ENCODE data around the gene BCAS1.

Gene BCAS1

GRCh38 chr20:53947501-53948195, 122.7 kb downstream of the BCAS1 start:
- H3K9ac ChIP-seq (ENCODE audit: low read length) = no peak overlapping the region
- no peak overlapping the region for H2AFZ ChIP-seq (ENCODE audit: low read length)
- TF ChIP-seq CTCF (IDR thresholded peaks at IDR 0.05; ENCODE audit: low read length) = no peak
- no peak for TF ChIP-seq EZH2phosphoT487 (IDR thresholded peaks at IDR 0.05; ENCODE audit: low read length)
- no peak for TF ChIP-seq EZH2 (optimal IDR thresholded peaks at IDR 0.05; ENCODE audit: low read depth, low read length)
- no peak for DNase-seq
- H3K4me3 ChIP-seq (ENCODE audit: low read length) = no peak overlapping the region
- peaks cover 33% of the 10 kb centered on the region for H3K4me1 ChIP-seq (ENCODE audit: low read length)
- H3K9me3 ChIP-seq (replicated peaks; ENCODE audit: insufficient read depth, low read length) = no peaks in the 10 kb centered on the region
- H3K9me2 ChIP-seq (replicated peaks; ENCODE audit: insufficient read depth, low read length) = no peaks in the 10 kb centered on the region
- H3K27ac ChIP-seq (ENCODE audit: low read length) = no peak overlapping the region
- H3K79me2 ChIP-seq (ENCODE audit: low read length) = no peaks in the 10 kb centered on the region
- no peaks in the 10 kb centered on the region for H3K36me3 ChIP-seq (replicated peaks; ENCODE audit: insufficient read depth, low read length)
- no peaks in the 10 kb centered on the region for H4K20me1 ChIP-seq (ENCODE audit: insufficient read depth, low read length)
- no peaks in the 10 kb centered on the region for H3K27me3 ChIP-seq (replicated peaks; ENCODE audit: insufficient read depth, low read length)
- H3F3A ChIP-seq (ENCODE audit: insufficient read depth, low read length) = peaks cover under 1% of the 10 kb centered on the region; the same call in 1 of the 2 replicates
- H3K4me2 ChIP-seq (ENCODE audit: low read depth, low read length) = no peak overlapping the region

DNA sequence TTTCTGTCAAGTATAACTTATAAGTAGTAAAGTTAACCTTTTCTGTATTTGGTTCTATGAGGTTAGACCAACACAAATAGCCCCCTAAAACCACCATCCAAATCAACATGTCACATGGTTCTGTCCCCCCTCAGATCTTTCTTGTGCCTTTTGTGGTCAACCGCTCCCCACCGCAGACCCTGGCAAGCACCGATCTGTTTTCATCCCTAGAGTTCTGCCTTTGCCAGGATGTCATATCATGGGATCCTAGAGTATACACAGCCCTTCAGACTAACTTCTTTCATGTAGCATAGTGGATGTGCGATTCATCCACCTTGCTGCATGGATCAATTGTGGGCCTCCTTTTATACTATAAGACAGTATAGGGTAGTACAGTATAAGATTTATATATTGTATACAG, 124.3 kb downstream of the BCAS1 start:
- Histone ChIP-seq H3K4me1 (ENCODE audit: low read length) (peaks cover 46% of the 10 kb centered on the region), H3K4me3 (ENCODE audit: low read length) (no peak overlapping the region), H4K20me1 (ENCODE audit: insufficient read depth, low read length) (no peaks in the 10 kb centered on the region), H3K9me3 (replicated peaks; ENCODE audit: insufficient read depth, low read length) (no peaks in the 10 kb centered on the region), H3K9ac (ENCODE audit: low read length) (no peak overlapping the region), H3K4me2 (ENCODE audit: low read depth, low read length) (no peak overlapping the region), H3K27me3 (replicated peaks; ENCODE audit: insufficient read depth, low read length) (no peaks in the 10 kb centered on the region), H3K36me3 (replicated peaks; ENCODE audit: insufficient read depth, low read length) (no peaks in the 10 kb centered on the region), H3K27ac (ENCODE audit: low read length) (no peak overlapping the region), H3K9me2 (replicated peaks; ENCODE audit: insufficient read depth, low read length) (no peaks in the 10 kb centered on the region), H3F3A (ENCODE audit: insufficient read depth, low read length) (peaks cover 16% of the 10 kb centered on the region), H2AFZ (ENCODE audit: low read length) (no peak overlapping the region), H3K79me2 (ENCODE audit: low read length) (no peaks in the 10 kb centered on the region)
- no peak for TF ChIP-seq CTCF (IDR thresholded peaks at IDR 0.05; ENCODE audit: low read length)
- no peak for TF ChIP-seq EZH2 (optimal IDR thresholded peaks at IDR 0.05; ENCODE audit: low read depth, low read length)
- no peak for TF ChIP-seq EZH2phosphoT487 (IDR thresholded peaks at IDR 0.05; ENCODE audit: low read length)
- no peak for DNase-seq

DNA sequence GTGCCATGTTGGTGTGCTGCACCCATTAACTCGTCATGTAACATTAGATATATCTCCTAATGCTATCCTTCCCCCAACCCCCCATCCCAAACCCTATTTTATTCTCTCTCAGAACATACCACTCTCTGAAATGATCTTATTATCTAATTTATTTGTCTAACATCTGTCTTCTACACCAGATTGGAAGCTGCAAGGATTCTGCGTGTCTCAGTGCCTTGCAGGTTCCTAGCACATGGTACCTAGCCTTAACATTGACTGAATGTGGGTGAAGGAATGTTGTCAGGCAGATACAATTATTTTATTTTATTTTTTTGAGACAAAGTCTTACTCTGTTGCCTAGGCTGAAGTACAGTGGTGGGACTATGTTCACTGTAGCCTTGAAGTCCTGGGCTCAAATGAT, 124.9 kb downstream of the BCAS1 start:
- H3K9ac ChIP-seq (ENCODE audit: low read length) = no peak overlapping the region
- no peak overlapping the region for H3K27ac ChIP-seq (ENCODE audit: low read length)

More for the DNA sequence above, 124.9 kb downstream of the BCAS1 start:
- Histone ChIP-seq H3K4me2 (ENCODE audit: low read depth, low read length) (no peak overlapping the region), H3K36me3 (replicated peaks; ENCODE audit: insufficient read depth, low read length) (no peaks in the 10 kb centered on the region), H3K4me3 (ENCODE audit: low read length) (no peak overlapping the region), H3K27me3 (replicated peaks; ENCODE audit: insufficient read depth, low read length) (no peaks in the 10 kb centered on the region), H3K4me1 (ENCODE audit: low read length) (peaks cover 52% of the 10 kb centered on the region), H3K9me2 (replicated peaks; ENCODE audit: insufficient read depth, low read length) (no peaks in the 10 kb centered on the region), H4K20me1 (ENCODE audit: insufficient read depth, low read length) (no peaks in the 10 kb centered on the region), H2AFZ (ENCODE audit: low read length) (no peak overlapping the region), H3K79me2 (ENCODE audit: low read length) (peaks cover 5% of the 10 kb centered on the region), H3K9me3 (replicated peaks; ENCODE audit: insufficient read depth, low read length) (no peaks in the 10 kb centered on the region), H3F3A (ENCODE audit: insufficient read depth, low read length) (peaks cover 22% of the 10 kb centered on the region)
- TF ChIP-seq EZH2phosphoT487 (IDR thresholded peaks at IDR 0.05; ENCODE audit: low read length) (no peak), CTCF (IDR thresholded peaks at IDR 0.05; ENCODE audit: low read length) (no peak), EZH2 (optimal IDR thresholded peaks at IDR 0.05; ENCODE audit: low read depth, low read length) (no peak)
- no peak for DNase-seq
